Measurements from ENCODE around the gene HOGA1.

Gene HOGA1

GRCh38 chr10:97540669-97541500 lies 43.3 kb upstream of the HOGA1 start:
- H3K4me3 ChIP-seq (replicated peaks; ENCODE audit: low read depth, low read length), result no peak overlapping the region
- no peak for DNase-seq (ENCODE audit: extremely low read depth, low read depth)
- no peak for TF ChIP-seq CTCF (IDR thresholded peaks at IDR 0.05; ENCODE audit: low read depth, low read length, missing control alignments)

GRCh38 chr10:97542169-97543024 lies 41.8 kb upstream of the HOGA1 start:
- peak overlapping the region; percentile 12; the same call in 1 of the 2 replicates for H3K4me3 ChIP-seq (replicated peaks; ENCODE audit: low read depth, low read length)
- TF ChIP-seq CTCF (IDR thresholded peaks at IDR 0.05; ENCODE audit: low read depth, low read length, missing control alignments), result no peak
- DNase-seq (ENCODE audit: extremely low read depth, low read depth), result peak; percentile 93

GRCh38 chr10:97543025-97543546 lies 41.1 kb upstream of the HOGA1 start:
- peak; percentile 94 for DNase-seq (ENCODE audit: extremely low read depth, low read depth)
- no peak for TF ChIP-seq CTCF (IDR thresholded peaks at IDR 0.05; ENCODE audit: low read depth, low read length, missing control alignments)
- H3K4me3 ChIP-seq (replicated peaks; ENCODE audit: low read depth, low read length), result no peak overlapping the region

GRCh38 chr10:97546456-97547270 lies 37.5 kb upstream of the HOGA1 start:
- no peak for TF ChIP-seq CTCF (IDR thresholded peaks at IDR 0.05; ENCODE audit: low read depth, low read length, missing control alignments)
- DNase-seq (ENCODE audit: extremely low read depth, low read depth), result no peak
- no peak overlapping the region for H3K4me3 ChIP-seq (replicated peaks; ENCODE audit: low read depth, low read length)

GRCh38 chr10:97547271-97547600 lies 37.0 kb upstream of the HOGA1 start:
- H3K4me3 ChIP-seq (replicated peaks; ENCODE audit: low read depth, low read length), result no peak overlapping the region
- no peak for DNase-seq (ENCODE audit: extremely low read depth, low read depth)
- no peak for TF ChIP-seq CTCF (IDR thresholded peaks at IDR 0.05; ENCODE audit: low read depth, low read length, missing control alignments)

- no peak overlapping the region for H3K4me3 ChIP-seq (replicated peaks; ENCODE audit: low read depth, low read length)
- no peak for DNase-seq (ENCODE audit: extremely low read depth, low read depth)
- TF ChIP-seq CTCF (IDR thresholded peaks at IDR 0.05; ENCODE audit: low read depth, low read length, missing control alignments), result no peak
Measured at GRCh38 chr10:97547962-97548361, 36.2 kb upstream of the HOGA1 start.
